GM06990 (cell line): ENCODE results near the gene MED12L.

Experiments
- DNase-seq: peaks from one replicate; pipeline ENCODE4 v3.0.0-alpha.2; 2011; ENCODE audit not compliant: insufficient read length; ENCODE audit errors: extremely low read depth
- H3K27me3 ChIP-seq: replicated peaks from 2 replicates; pipeline ENCODE4 v1.6.0; 2011; ENCODE audit warnings: low read length; ENCODE audit not compliant: control insufficient read depth, insufficient read depth
- H3K36me3 ChIP-seq: 2 replicates; pipeline ENCODE4 v1.5.1; 2011; ENCODE audit warnings: low read length; ENCODE audit not compliant: control insufficient read depth, insufficient read depth
- H3K4me3 ChIP-seq: replicated peaks from 2 replicates; pipeline ENCODE4 v1.5.1; 2011; ENCODE audit warnings: low read depth, mild to moderate bottlenecking, control low read depth, low read length
- CTCF ChIP-seq: IDR thresholded peaks from 2 replicates; pipeline ENCODE4 v1.5.1; 2011; ENCODE audit warnings: low read length, control low read depth, mild to moderate bottlenecking, inconsistent platforms; ENCODE audit not compliant: insufficient read depth, poor library complexity, severe bottlenecking

Gene MED12L

GRCh38 chr3:151085227-151085888 is at the start of gene MED12L:
MED12L (plus strand) TSS chr3:151085664; CDS start chr3:151086927, 1,263 bp downstream.
- Histone ChIP-seq H3K4me3 (peak within 1 kb of the TSS; percentile 52), H3K27me3 (peaks cover 3% of the 10 kb centered on the region), H3K36me3 (no peaks in the 10 kb centered on the region)
- peak; percentile 16 for TF ChIP-seq CTCF
- DNase-seq, result peak; percentile 79

- Histone ChIP-seq H3K27me3 (no peaks in the 10 kb centered on the region), H3K36me3 (no peaks in the 10 kb centered on the region), H3K4me3 (no peak overlapping the region)
- no peak for DNase-seq
- TF ChIP-seq CTCF, result no peak
Measured at GRCh38 chr3:151037746-151038477, 47.6 kb upstream of the MED12L start.

DNA sequence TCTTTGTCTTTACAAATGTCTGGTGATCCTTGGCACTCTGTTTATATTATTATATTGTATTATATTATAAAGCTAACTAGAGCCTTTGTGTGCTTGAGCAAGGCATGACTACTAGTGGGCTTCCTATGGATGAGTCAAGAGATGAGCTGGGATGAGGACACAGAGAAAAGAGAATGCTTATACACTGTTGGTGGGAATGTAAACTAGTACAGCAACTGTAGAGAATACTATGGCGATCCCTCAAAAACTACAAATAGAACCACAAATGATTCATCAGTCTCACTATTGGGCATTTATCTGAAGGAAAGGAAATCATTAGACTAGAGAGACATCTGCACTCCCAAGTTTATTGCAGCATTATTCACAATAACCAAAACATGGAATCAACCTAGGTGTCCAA is 40.8 kb upstream of the MED12L start:
- H3K36me3 ChIP-seq, result no peaks in the 10 kb centered on the region
- no peak for DNase-seq
- TF ChIP-seq CTCF, result no peak
- H3K27me3 ChIP-seq, result no peaks in the 10 kb centered on the region; the same call in 1 of the 2 replicates
- H3K4me3 ChIP-seq, result no peak overlapping the region

- no peak overlapping the region for H3K4me3 ChIP-seq
- no peak for TF ChIP-seq CTCF
- H3K36me3 ChIP-seq, result no peaks in the 10 kb centered on the region
- no peak for DNase-seq
- H3K27me3 ChIP-seq, result no peaks in the 10 kb centered on the region; the same call in 1 of the 2 replicates
Measured at GRCh38 chr3:151047636-151048035, 37.8 kb upstream of the MED12L start.

GRCh38 chr3:151051533-151051932 is 33.9 kb upstream of the MED12L start:
- DNase-seq, result no peak
- no peaks in the 10 kb centered on the region; the same call in none of the 2 replicates for H3K27me3 ChIP-seq
- H3K36me3 ChIP-seq, result no peaks in the 10 kb centered on the region
- TF ChIP-seq CTCF, result no peak
- H3K4me3 ChIP-seq, result no peak overlapping the region
